CD14-positive monocyte (primary cell): ENCODE results near the gene BTC. TPM values are rescaled to one million over a fixed set of nuclear protein-coding genes. Genes with fewer than 3 reads are reported as not detected.

Experiments
- DNase-seq, 3 donors: peaks; one replicate each; pipeline ENCODE4 v3.0.0-alpha.2; 2011 to 2022
- H2AFZ ChIP-seq: 2 replicates; pipeline ENCODE4 v1.6.0; 2012; ENCODE audit warnings: mild to moderate bottlenecking, low read depth, low read length, inconsistent platforms; ENCODE audit not compliant: insufficient read depth, poor library complexity, severe bottlenecking
- H3K27ac ChIP-seq, 2 donors: 1 replicate in 1 of 2; 2 replicates in 1 of 2; pipeline ENCODE4 v1.5.1; 2012 to 2013; ENCODE audit warnings: low read length in 2 of 2, control low read depth in 1 of 2, inconsistent platforms in 1 of 2, low read depth in 1 of 2, mild to moderate bottlenecking in 1 of 2
- H3K27me3 ChIP-seq, 2 donors: one replicate each; pipeline versions ENCODE4 v1.6.0 to v1.6.1; 2011 to 2013; ENCODE audit warnings: low read length in 2 of 2; ENCODE audit not compliant: control insufficient read depth in 2 of 2, insufficient read depth in 2 of 2
- H3K36me3 ChIP-seq, 2 donors: replicated peaks in 1 of 2; 1 replicate in 1 of 2; 2 replicates in 1 of 2; pipeline versions ENCODE4 v1.5.1 to v1.6.1; 2012 to 2013; ENCODE audit warnings: low read length in 2 of 2, control low read depth in 1 of 2, inconsistent platforms in 1 of 2, mild to moderate bottlenecking in 1 of 2; ENCODE audit not compliant: insufficient read depth in 2 of 2, control insufficient read depth in 1 of 2
- H3K4me1 ChIP-seq, 2 donors: 1 replicate in 1 of 2; 2 replicates in 1 of 2; pipeline versions ENCODE4 v1.5.1 to v1.6.1; 2012 to 2013; ENCODE audit warnings: low read length in 2 of 2, control low read depth in 1 of 2, inconsistent platforms in 1 of 2, mild to moderate bottlenecking in 1 of 2, moderate library complexity in 1 of 2; ENCODE audit not compliant: insufficient read depth in 2 of 2, control insufficient read depth in 1 of 2
- H3K4me2 ChIP-seq: replicated peaks from 2 replicates; pipeline ENCODE3; 2012; ENCODE audit warnings: low read length, moderate library complexity, mild to moderate bottlenecking; ENCODE audit not compliant: poor library complexity, severe bottlenecking; ENCODE audit errors: extremely low read depth
- H3K4me3 ChIP-seq, 3 experiments: fragments of 200-600 bp in 1 of 3; sonication (generic) in 1 of 3; replicated peaks in 1 of 3; 1 replicate in 2 of 3; 2 replicates in 1 of 3; pipeline ENCODE4 v1.5.1; 2011 to 2013; ENCODE audit warnings: low read length in 3 of 3, mild to moderate bottlenecking in 3 of 3, control low read depth in 2 of 3, low read depth in 2 of 3, inconsistent platforms in 1 of 3, moderate library complexity in 1 of 3
- H3K79me2 ChIP-seq: 2 replicates; pipeline ENCODE4 v1.6.0; 2012; ENCODE audit warnings: mild to moderate bottlenecking, control low read depth, inconsistent platforms, low read length, moderate library complexity; ENCODE audit not compliant: insufficient read depth
- H3K9ac ChIP-seq: 2 replicates; pipeline ENCODE4 v1.6.0; 2017; ENCODE audit warnings: low read length, mild to moderate bottlenecking; ENCODE audit not compliant: insufficient read depth, poor library complexity, severe bottlenecking
- H3K9me3 ChIP-seq, 2 donors: replicated peaks in 1 of 2; 1 replicate in 1 of 2; 2 replicates in 1 of 2; pipeline versions ENCODE4 v1.5.1 to v1.6.1; 2012 to 2013; ENCODE audit warnings: low read length in 2 of 2, control low read depth in 1 of 2; ENCODE audit not compliant: control insufficient read depth in 1 of 2, insufficient read depth in 1 of 2
- H4K20me1 ChIP-seq: 2 replicates; pipeline ENCODE4 v1.6.0; 2012; ENCODE audit warnings: mild to moderate bottlenecking, low read length, control low read depth, moderate library complexity; ENCODE audit not compliant: insufficient read depth
- H3K27ac Mint-ChIP-seq, 7 donors: one replicate each; pipeline ENCODE4 v1.8.0; 2020; ENCODE audit warnings: mild to moderate bottlenecking in 7 of 7, mixed read lengths in 7 of 7, moderate library complexity in 6 of 7, inconsistent platforms in 2 of 7
- H3K27me3 Mint-ChIP-seq, 3 donors: one replicate each; pipeline ENCODE4 v1.8.0; 2021 to 2022; ENCODE audit warnings: low read depth in 3 of 3, mild to moderate bottlenecking in 3 of 3, mixed read lengths in 3 of 3, moderate library complexity in 3 of 3, inconsistent platforms in 1 of 3
- H3K36me3 Mint-ChIP-seq, 2 donors: one replicate each; pipeline ENCODE4 v1.8.0; 2020; ENCODE audit warnings: mixed read lengths in 2 of 2, inconsistent platforms in 1 of 2, mild to moderate bottlenecking in 1 of 2
- H3K4me1 Mint-ChIP-seq: one replicate; pipeline ENCODE4 v1.8.0; 2020; ENCODE audit warnings: mild to moderate bottlenecking, mixed read lengths
- H3K4me3 Mint-ChIP-seq, 2 donors: one replicate each; pipeline ENCODE4 v1.8.0; 2020; ENCODE audit warnings: mild to moderate bottlenecking in 2 of 2, mixed read lengths in 2 of 2, moderate library complexity in 1 of 2
- H3K9me3 Mint-ChIP-seq, 7 donors: one replicate each; pipeline ENCODE4 v1.8.0; 2020 to 2022; ENCODE audit warnings: mixed read lengths in 7 of 7, mild to moderate bottlenecking in 6 of 7, moderate library complexity in 6 of 7, inconsistent platforms in 2 of 7
- WGBS: methylation state at CpG from one replicate; pipeline ENCODE4 v1.1.5; 2013; ENCODE audit warnings: missing lambda C conversion rate; ENCODE audit not compliant: insufficient coverage; 5-methylcytosine and 5-hydroxymethylcytosine counted together
- intact Hi-C, 2 donors: fragments of 100-400 bp; cut with micrococcal nuclease; formaldehyde crosslinking; loops; one replicate each; pipeline versions ENCODE4 v1.15.0 to v1.15.1; 2023
- polyA plus RNA-seq, 3 donors: library from polyadenylated mRNA; depleted of rRNA in 1 of 3; unstranded in 2 of 3; stranded (reverse) in 1 of 3; fragments of 300-500 nt in 2 of 3; fragments of >200 nt in 1 of 3; fragmentation: Illumina TruSeq in 2 of 3; gene quantifications; 1 replicate in 2 of 3; 2 replicates in 1 of 3; pipeline ENCODE4 v1.2.3, GENCODE V29; 2012 to 2021
- TF ChIP-seq, protein P1 (sequence below): fragments of 200-600 bp; IDR thresholded peaks from one replicate; pipeline ENCODE4 v1.8.0; 2022; ENCODE audit warnings: antibody characterized with exemption, mild to moderate bottlenecking

The BTC gene
- polyA plus RNA-seq, 3 donors: not detected

DNA sequence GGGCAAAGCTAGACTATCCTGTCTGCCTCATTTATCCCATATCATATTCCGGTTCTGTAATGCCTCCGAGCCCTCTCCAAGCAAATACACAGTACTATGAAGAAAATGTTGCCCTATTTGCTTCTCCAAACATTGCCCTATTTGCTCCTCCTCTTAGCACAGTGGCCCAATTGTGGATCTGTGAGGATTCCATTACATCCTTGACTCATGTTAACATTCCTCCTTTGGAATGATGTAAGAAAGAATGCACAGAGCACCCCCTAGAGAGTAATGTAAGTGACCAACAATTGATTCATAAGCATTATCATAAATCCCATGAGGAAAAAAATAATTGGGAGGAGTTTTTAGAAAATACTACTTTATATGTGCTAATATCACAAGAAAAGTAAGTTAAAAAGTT lies 11.3 kb upstream of the BTC start:
- Mint-ChIP-seq H3K36me3 (no peaks in the 10 kb centered on the region), H3K27ac (no peak overlapping the region), H3K27me3 (peaks cover 0 to 2% (median 2%) of the 10 kb centered on the region in 3 donors), H3K9me3 (no peaks in the 10 kb centered on the region), H3K4me1 (no peaks in the 10 kb centered on the region), H3K4me3 (no peak overlapping the region)
- H3K27ac ChIP-seq: no peak overlapping the region
- intact Hi-C loops: no loop called here
- H3K27me3 ChIP-seq: no peaks in the 10 kb centered on the region
- no peaks in the 10 kb centered on the region for H3K4me1 ChIP-seq
- H3K79me2 ChIP-seq: no peaks in the 10 kb centered on the region
- DNase-seq: no peak
- WGBS: no CpG with 5 or more reads among the region's 2 CpGs
- H3K36me3 ChIP-seq: no peaks in the 10 kb centered on the region
- TF ChIP-seq, protein P1, sequence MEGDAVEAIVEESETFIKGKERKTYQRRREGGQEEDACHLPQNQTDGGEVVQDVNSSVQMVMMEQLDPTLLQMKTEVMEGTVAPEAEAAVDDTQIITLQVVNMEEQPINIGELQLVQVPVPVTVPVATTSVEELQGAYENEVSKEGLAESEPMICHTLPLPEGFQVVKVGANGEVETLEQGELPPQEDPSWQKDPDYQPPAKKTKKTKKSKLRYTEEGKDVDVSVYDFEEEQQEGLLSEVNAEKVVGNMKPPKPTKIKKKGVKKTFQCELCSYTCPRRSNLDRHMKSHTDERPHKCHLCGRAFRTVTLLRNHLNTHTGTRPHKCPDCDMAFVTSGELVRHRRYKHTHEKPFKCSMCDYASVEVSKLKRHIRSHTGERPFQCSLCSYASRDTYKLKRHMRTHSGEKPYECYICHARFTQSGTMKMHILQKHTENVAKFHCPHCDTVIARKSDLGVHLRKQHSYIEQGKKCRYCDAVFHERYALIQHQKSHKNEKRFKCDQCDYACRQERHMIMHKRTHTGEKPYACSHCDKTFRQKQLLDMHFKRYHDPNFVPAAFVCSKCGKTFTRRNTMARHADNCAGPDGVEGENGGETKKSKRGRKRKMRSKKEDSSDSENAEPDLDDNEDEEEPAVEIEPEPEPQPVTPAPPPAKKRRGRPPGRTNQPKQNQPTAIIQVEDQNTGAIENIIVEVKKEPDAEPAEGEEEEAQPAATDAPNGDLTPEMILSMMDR: no peak
- no peak overlapping the region for H2AFZ ChIP-seq
- H4K20me1 ChIP-seq: no peaks in the 10 kb centered on the region
- H3K9me3 ChIP-seq: no peaks in the 10 kb centered on the region
- no peak overlapping the region for H3K4me3 ChIP-seq
- H3K9ac ChIP-seq: no peak overlapping the region
- no peak overlapping the region for H3K4me2 ChIP-seq

DNA sequence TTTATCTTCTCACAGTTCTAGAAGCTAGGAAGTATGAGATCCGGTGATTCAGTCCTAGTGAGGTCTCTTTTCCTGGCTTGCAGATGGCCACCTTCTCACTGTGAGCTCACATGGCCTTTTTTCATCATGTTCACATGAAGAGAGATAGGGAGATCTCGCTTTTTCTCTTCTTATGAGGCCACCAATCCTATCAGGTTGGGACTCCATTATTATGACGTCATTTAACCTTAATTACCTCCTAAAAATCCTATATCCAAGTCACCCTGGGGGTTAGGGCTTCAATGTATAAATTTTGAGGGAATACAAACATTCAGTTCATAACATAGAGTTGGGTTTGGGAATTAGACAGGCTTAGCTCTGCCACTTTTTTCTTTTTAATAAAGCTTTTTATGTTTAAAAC lies 6.0 kb upstream of the BTC start:
- Mint-ChIP-seq H3K9me3 (peaks cover 0 to 2% (median 0%) of the 10 kb centered on the region in 7 donors), H3K27ac (no peak overlapping the region), H3K4me1 (no peaks in the 10 kb centered on the region), H3K4me3 (no peak overlapping the region), H3K27me3 (peaks cover 10 to 13% (median 12%) of the 10 kb centered on the region in 3 donors), H3K36me3 (no peaks in the 10 kb centered on the region)
- Histone ChIP-seq H3K4me3 (no peak overlapping the region), H3K27ac (no peak overlapping the region), H2AFZ (no peak overlapping the region), H3K9ac (no peak overlapping the region), H3K79me2 (no peaks in the 10 kb centered on the region), H3K27me3 (peaks cover 7% of the 10 kb centered on the region in 2 donors), H3K36me3 (no peaks in the 10 kb centered on the region), H4K20me1 (no peaks in the 10 kb centered on the region), H3K4me1 (no peaks in the 10 kb centered on the region), H3K9me3 (no peaks in the 10 kb centered on the region), H3K4me2 (no peak overlapping the region)
- WGBS: no CpG with 5 or more reads among the region's 3 CpGs
- intact Hi-C loops: no loop called here
- TF ChIP-seq, protein P1: no peak
- DNase-seq: no peak
